ENCODE data around the gene QSER1.

The QSER1 gene

DNA sequence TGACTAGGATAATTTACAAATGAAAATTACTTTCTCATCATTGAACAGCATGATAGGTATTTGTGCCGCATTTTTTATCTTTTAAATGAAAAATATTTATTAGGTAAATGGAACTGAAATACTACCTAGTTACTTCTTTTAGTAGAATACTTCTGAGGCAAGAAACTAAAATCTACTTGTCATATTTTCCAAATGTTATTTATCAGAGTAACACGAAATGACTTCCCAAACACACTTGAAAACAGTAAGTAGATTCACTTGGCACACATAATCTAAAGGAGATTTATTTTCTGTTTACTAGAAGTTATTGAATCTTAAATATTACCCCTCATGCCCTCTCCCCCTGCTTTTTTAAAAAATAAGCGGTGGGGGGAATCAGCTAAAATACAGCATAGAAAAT lies 2.3 kb downstream of the QSER1 start:
- TF ChIP-seq, protein P1, sequence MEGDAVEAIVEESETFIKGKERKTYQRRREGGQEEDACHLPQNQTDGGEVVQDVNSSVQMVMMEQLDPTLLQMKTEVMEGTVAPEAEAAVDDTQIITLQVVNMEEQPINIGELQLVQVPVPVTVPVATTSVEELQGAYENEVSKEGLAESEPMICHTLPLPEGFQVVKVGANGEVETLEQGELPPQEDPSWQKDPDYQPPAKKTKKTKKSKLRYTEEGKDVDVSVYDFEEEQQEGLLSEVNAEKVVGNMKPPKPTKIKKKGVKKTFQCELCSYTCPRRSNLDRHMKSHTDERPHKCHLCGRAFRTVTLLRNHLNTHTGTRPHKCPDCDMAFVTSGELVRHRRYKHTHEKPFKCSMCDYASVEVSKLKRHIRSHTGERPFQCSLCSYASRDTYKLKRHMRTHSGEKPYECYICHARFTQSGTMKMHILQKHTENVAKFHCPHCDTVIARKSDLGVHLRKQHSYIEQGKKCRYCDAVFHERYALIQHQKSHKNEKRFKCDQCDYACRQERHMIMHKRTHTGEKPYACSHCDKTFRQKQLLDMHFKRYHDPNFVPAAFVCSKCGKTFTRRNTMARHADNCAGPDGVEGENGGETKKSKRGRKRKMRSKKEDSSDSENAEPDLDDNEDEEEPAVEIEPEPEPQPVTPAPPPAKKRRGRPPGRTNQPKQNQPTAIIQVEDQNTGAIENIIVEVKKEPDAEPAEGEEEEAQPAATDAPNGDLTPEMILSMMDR (IDR thresholded peaks at IDR 0.05; ENCODE audit: extremely low read depth, insufficient read depth, missing control alignments): no peak
- in situ Hi-C loops (cut with MboI; ENCODE audit: low pct_unique_long_range_greater_than_20kb, low sequenced_read_pairs, unreplicated experiment): loop anchor here (10.0 kb wide), 1 partner anchor 60 kb away; no protein-coding TSS in a partner anchor
- no peak for DNase-seq (ENCODE audit: low spot score)

DNA sequence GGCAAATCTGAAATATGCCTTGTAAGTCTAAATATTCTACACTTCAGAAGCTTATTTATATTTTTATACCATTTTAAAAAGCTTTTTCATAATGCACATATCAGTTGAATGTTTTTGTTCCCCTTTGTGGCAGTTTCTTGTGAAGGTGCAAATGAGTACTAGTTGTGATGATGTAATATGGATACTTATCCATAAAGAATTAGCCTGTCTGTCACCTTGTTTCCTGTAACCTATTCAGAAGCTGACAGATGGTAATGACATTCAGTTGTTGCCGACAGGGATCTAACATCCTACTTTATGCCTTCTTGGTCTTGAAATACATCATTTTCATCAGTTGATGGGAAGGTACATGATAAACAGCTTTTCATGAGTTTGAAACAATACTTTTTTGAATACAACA lies 2.9 kb downstream of the QSER1 start:
- no peak for DNase-seq (ENCODE audit: low spot score)
- TF ChIP-seq, protein P1 (IDR thresholded peaks at IDR 0.05; ENCODE audit: extremely low read depth, insufficient read depth, missing control alignments): no peak
- in situ Hi-C loops (cut with MboI; ENCODE audit: low pct_unique_long_range_greater_than_20kb, low sequenced_read_pairs, unreplicated experiment): loop anchor here (10.0 kb wide), 1 partner anchor 61 kb away; no protein-coding TSS in a partner anchor

- in situ Hi-C loops (cut with MboI; ENCODE audit: low pct_unique_long_range_greater_than_20kb, low sequenced_read_pairs, unreplicated experiment): loop anchor here (10.0 kb wide), 1 partner anchor 62 kb away; no protein-coding TSS in a partner anchor
- TF ChIP-seq, protein P1 (IDR thresholded peaks at IDR 0.05; ENCODE audit: extremely low read depth, insufficient read depth, missing control alignments): no peak
- no peak for DNase-seq (ENCODE audit: low spot score)
Observed at GRCh38 chr11:32897103-32897502, 4.5 kb downstream of the QSER1 start.

DNA sequence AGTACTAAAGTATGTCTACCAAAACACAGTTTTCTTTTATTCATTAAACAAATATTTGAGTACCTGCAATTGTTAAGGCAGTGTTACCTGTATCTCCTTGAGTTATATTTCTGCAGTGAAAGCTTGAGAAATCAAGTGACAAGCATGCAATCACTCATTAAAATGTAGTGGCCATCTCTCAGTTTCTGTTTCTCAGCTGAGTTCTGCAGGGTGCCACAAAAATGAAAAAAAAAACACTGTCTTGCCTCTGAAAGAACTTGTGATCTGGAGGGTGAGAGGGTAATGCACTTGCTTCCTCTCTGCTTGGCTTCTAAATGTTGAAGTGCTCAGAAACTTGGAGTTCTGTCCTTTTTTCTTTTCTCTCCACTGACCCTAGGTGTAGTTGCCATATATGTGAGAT lies 6.8 kb downstream of the QSER1 start:
- in situ Hi-C loops (cut with MboI; ENCODE audit: low pct_unique_long_range_greater_than_20kb, low sequenced_read_pairs, unreplicated experiment): loop anchor here (10.0 kb wide), 1 partner anchor 65 kb away; no protein-coding TSS in a partner anchor
- TF ChIP-seq, protein P1 (IDR thresholded peaks at IDR 0.05; ENCODE audit: extremely low read depth, insufficient read depth, missing control alignments): no peak
- DNase-seq (ENCODE audit: low spot score): peak; percentile 35

- no peak for DNase-seq (ENCODE audit: low spot score)
- in situ Hi-C loops (cut with MboI; ENCODE audit: low pct_unique_long_range_greater_than_20kb, low sequenced_read_pairs, unreplicated experiment): no loop called here
- TF ChIP-seq, protein P1 (IDR thresholded peaks at IDR 0.05; ENCODE audit: extremely low read depth, insufficient read depth, missing control alignments): no peak
Observed at GRCh38 chr11:32902089-32902665, 9.6 kb downstream of the QSER1 start.

DNA sequence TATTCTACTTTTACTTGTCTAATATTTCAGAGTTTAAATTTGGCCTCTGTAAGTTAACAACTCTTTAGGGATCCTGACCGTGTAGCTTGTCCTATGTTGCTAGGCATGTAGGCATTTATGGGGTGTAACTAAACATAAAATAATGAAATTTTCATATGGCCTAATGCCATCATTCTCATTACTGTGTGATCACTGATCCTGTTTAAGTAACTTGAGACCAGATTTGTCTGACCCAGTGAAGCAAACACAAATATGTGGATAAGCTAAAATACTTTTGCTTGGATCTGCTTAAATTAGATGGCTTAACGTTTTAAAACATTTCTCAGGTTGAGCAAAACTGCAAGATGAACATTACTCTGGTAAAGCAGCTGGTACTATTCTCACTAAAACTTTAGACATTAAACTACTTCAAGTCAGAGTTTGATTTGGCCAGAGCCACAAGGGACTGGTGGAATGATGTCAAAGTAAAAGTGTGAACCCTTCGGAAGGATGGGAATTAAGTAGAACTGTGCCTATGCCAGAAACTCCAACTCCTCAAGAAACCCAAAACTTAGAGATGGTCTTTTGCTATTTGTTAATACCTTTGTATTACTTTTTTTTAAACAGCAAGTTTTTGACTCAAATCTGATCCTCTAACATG lies 12.5 kb downstream of the QSER1 start:
- no peak for DNase-seq (ENCODE audit: low spot score)
- TF ChIP-seq, protein P1 (IDR thresholded peaks at IDR 0.05; ENCODE audit: extremely low read depth, insufficient read depth, missing control alignments): no peak
- in situ Hi-C loops (cut with MboI; ENCODE audit: low pct_unique_long_range_greater_than_20kb, low sequenced_read_pairs, unreplicated experiment): no loop called here
